ENCODE data around the gene XCL1.

XCL1 gene

DNA sequence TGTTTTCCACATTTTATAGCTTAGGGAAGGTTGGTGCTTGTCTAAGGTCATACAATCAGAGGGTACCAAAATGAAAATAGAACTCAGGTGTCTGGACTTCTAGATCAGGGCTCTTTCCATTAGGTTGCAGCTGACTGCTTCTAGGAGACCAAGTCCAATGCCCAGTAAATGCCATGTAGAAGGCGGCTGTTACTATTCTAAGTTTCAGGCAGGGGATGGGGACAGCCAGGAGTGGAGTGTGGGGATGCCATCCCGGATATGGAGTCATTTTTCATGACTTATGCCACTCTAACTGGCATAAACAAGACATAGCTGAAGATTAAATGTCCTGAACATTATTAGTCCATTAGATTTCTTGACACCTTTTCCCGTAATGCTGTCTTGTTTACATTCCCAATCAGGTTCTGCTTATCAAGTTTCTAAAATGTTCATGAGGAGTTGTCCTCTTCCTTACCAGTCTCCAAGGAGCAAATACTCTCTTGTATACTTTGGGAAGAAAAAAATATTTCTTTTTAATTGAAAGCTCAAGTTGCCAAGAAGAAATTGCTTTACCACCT, 31.5 kb downstream of the XCL1 start:
- Histone ChIP-seq H3K9me3 (replicated peaks; ENCODE audit: insufficient read depth, low read length) (no peaks in the 10 kb centered on the region), H3K36me3 (replicated peaks; ENCODE audit: insufficient read depth, low read length) (no peaks in the 10 kb centered on the region), H3K4me1 (ENCODE audit: low read length) (no peaks in the 10 kb centered on the region), H3K27me3 (replicated peaks; ENCODE audit: insufficient read depth, low read length) (no peaks in the 10 kb centered on the region), H3K4me2 (ENCODE audit: low read depth, low read length) (no peak overlapping the region), H3K4me3 (ENCODE audit: low read length) (no peak overlapping the region), H3K79me2 (ENCODE audit: low read length) (no peaks in the 10 kb centered on the region), H4K20me1 (ENCODE audit: insufficient read depth, low read length) (no peaks in the 10 kb centered on the region), H3F3A (ENCODE audit: insufficient read depth, low read length) (no peaks in the 10 kb centered on the region), H3K9me2 (replicated peaks; ENCODE audit: insufficient read depth, low read length) (no peaks in the 10 kb centered on the region), H2AFZ (ENCODE audit: low read length) (no peak overlapping the region), H3K27ac (ENCODE audit: low read length) (no peak overlapping the region), H3K9ac (ENCODE audit: low read length) (no peak overlapping the region)
- no peak for TF ChIP-seq EZH2phosphoT487 (IDR thresholded peaks at IDR 0.05; ENCODE audit: low read length)
- TF ChIP-seq EZH2 (optimal IDR thresholded peaks at IDR 0.05; ENCODE audit: low read depth, low read length): no peak
- TF ChIP-seq CTCF (IDR thresholded peaks at IDR 0.05; ENCODE audit: low read length): no peak
- DNase-seq: no peak

- Histone ChIP-seq H3K9ac (ENCODE audit: low read length) (no peak overlapping the region), H3K79me2 (ENCODE audit: low read length) (no peaks in the 10 kb centered on the region), H3K4me3 (ENCODE audit: low read length) (no peak overlapping the region), H4K20me1 (ENCODE audit: insufficient read depth, low read length) (no peaks in the 10 kb centered on the region), H3K36me3 (replicated peaks; ENCODE audit: insufficient read depth, low read length) (no peaks in the 10 kb centered on the region), H3K4me1 (ENCODE audit: low read length) (no peaks in the 10 kb centered on the region), H3K9me3 (replicated peaks; ENCODE audit: insufficient read depth, low read length) (no peaks in the 10 kb centered on the region), H3K9me2 (replicated peaks; ENCODE audit: insufficient read depth, low read length) (no peaks in the 10 kb centered on the region), H3K4me2 (ENCODE audit: low read depth, low read length) (no peak overlapping the region), H3K27ac (ENCODE audit: low read length) (no peak overlapping the region), H3F3A (ENCODE audit: insufficient read depth, low read length) (no peaks in the 10 kb centered on the region), H2AFZ (ENCODE audit: low read length) (no peak overlapping the region), H3K27me3 (replicated peaks; ENCODE audit: insufficient read depth, low read length) (no peaks in the 10 kb centered on the region)
- no peak for DNase-seq
- TF ChIP-seq CTCF (IDR thresholded peaks at IDR 0.05; ENCODE audit: low read length) (no peak), EZH2 (optimal IDR thresholded peaks at IDR 0.05; ENCODE audit: low read depth, low read length) (no peak), EZH2phosphoT487 (IDR thresholded peaks at IDR 0.05; ENCODE audit: low read length) (no peak)
These were observed 32.7 kb downstream of the XCL1 start for GRCh38 chr1:168608796-168609715.

- H3K9ac ChIP-seq (ENCODE audit: low read length): no peak overlapping the region
- no peak overlapping the region for H3K4me2 ChIP-seq (ENCODE audit: low read depth, low read length)
- H3K27ac ChIP-seq (ENCODE audit: low read length): no peak overlapping the region
- TF ChIP-seq CTCF (IDR thresholded peaks at IDR 0.05; ENCODE audit: low read length) (no peak), EZH2phosphoT487 (IDR thresholded peaks at IDR 0.05; ENCODE audit: low read length) (no peak)
- no peaks in the 10 kb centered on the region for H3K27me3 ChIP-seq (replicated peaks; ENCODE audit: insufficient read depth, low read length)
- no peak for DNase-seq
- H2AFZ ChIP-seq (ENCODE audit: low read length): no peak overlapping the region
- no peaks in the 10 kb centered on the region for H3F3A ChIP-seq (ENCODE audit: insufficient read depth, low read length)
- no peaks in the 10 kb centered on the region for H3K36me3 ChIP-seq (replicated peaks; ENCODE audit: insufficient read depth, low read length)
- H3K79me2 ChIP-seq (ENCODE audit: low read length): no peaks in the 10 kb centered on the region
- no peaks in the 10 kb centered on the region for H4K20me1 ChIP-seq (ENCODE audit: insufficient read depth, low read length)
- H3K4me3 ChIP-seq (ENCODE audit: low read length): no peak overlapping the region
- no peaks in the 10 kb centered on the region for H3K9me3 ChIP-seq (replicated peaks; ENCODE audit: insufficient read depth, low read length)
- no peaks in the 10 kb centered on the region for H3K4me1 ChIP-seq (ENCODE audit: low read length)
- H3K9me2 ChIP-seq (replicated peaks; ENCODE audit: insufficient read depth, low read length): no peaks in the 10 kb centered on the region
These were observed 33.5 kb downstream of the XCL1 start for GRCh38 chr1:168609741-168610510.

Data from MM.1S (cell line).